DMS153 treated with DMSO at 0.1 percent for 48 hours (cell line): Measurements from ENCODE around the gene DDC.
"Not testable (repeated sequence)": the region's sequence is repeated elsewhere in the genome, so short reads cannot be mapped to it uniquely, and the experiment has no call there.

Experiments
- DNase-seq: peaks from one replicate; lab custom pipeline; 2025; ENCODE audit not compliant: unreplicated experiment; lab: John Stamatoyannopoulos, UW

Gene DDC

GRCh38 chr7:50556247-50556991 lies 8.8 kb downstream of the DDC start:
- no peak for DNase-seq

GRCh38 chr7:50555594-50556140 lies 9.5 kb downstream of the DDC start:
- no peak for DNase-seq

DNA sequence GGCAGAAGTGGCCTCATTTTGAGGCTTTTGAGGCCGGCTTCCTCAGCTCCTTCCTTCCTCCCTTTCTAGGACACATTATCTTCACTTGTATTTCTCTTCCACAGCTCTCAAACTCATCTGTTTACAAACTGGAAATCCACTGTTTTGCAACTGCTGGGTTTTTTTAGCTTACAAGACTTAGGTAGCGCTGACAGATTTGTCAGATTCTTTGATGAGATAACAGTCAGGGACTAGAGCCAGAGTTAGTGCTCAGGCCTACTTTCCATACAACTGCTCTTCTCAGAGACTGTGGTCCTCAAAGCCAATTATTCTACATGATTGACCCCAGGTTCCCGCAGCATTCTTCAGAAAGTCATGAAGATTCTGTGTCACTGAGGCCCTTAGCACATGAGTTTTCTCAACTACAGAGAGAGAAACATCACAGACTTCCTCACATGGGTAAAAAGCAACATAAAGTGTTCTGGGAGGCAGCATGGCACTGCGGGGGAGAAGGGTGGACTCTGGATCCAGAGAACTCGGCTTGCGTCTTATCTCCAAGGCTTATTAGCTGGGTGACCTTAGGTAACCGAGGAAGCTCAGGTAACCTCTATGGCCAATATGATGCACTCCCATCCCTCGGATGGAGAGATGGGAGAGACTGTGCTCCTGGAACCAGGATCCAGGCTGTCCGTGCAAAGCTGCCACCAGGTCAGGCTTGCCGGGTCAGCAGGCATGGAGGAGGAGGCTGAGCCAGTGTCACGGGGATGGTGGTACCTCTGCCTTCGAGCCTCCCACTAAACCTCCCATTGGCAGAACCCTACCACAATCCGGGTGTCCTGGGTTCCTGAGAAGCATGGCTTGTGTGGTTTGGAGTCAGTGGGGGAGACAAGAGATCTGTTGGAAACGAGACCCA lies 10.5 kb downstream of the DDC start:
- DNase-seq: no peak

GRCh38 chr7:50553973-50554372 lies 11.2 kb downstream of the DDC start:
- no peak for DNase-seq

DNA sequence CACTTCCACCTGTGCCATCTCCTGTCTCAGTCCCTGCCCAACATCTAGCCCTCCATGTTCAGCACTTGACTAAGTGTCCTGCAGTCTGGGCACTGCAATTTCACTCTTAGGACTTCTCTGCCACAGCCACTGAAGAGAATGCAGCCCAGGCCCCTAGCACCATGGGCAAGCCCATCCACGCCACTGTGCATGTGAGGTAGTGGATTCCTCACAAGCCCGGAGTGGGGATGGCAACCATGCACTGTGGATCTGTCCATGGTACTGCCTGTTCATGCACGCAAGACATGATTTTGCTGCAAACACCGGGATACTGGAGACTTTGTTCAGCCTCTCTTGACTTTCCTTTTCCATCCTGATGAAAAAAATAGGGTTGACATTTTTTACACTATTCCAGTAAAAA lies 12.3 kb downstream of the DDC start:
- DNase-seq: no peak

DNA sequence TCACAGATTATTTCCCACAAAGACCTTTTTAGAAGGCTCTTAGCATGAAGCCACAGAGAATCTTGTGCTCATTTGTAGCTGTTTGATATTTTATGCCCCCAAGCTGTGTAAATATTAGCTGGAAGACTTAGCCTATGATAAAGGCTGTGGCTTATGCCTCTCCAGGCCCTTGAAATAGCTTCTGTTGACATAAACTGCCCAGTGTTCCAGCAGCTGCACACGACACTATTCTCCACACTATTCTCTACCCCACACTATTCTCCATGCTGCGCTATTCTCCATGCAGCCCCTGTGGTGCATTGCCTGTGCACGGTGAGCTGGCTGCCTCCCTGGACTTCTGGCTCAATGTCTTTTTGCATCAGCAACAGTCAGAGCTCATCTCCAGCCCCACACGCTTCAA lies 13.1 kb downstream of the DDC start:
- peak; percentile 99 for DNase-seq

DNA sequence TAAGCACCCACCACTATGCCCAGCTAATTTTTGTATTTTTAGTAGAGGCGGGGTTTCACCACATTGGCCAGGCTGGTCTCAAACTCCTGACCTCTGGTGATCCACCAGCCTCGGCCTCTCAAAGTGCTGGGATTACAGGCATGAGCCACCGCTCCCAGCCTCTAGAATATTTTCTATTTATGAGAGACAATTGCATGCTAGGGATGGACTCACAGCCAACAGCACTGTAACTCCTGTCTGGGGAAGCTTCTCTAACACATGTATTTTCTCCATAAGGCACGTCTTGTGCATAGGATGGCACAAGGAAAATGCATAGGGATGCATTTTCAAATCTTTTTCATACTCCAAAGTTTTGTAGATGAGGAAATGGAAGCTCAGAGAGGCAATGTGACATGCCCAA lies 19.6 kb downstream of the DDC start:
- DNase-seq: not testable (repeated sequence)

- peak; percentile 56 for DNase-seq
Measured at GRCh38 chr7:50544992-50545391, 20.2 kb downstream of the DDC start.

- no peak for DNase-seq
Measured at GRCh38 chr7:50543776-50544442, 21.3 kb downstream of the DDC start.

DNA sequence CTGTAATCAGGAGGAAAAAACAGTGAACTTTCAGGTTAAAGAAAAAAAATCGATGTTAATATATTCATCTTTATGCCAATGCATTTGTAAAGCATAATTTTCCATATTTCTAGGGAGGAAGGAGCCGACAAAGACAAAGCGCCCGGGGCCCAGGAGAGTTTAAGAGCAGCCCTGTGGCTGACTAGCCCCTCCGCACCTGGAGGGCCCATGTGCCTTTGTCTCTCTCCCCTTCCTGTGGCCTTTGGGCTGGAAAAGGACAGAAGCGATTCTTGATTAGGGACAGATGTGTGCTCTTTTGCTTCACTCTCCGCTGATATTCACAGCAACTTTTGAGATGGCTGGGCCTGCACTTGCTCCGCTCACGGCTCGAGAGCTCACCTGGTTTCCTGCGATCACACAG lies 23.1 kb downstream of the DDC start:
- no peak for DNase-seq

- DNase-seq: no peak
Measured at GRCh38 chr7:50540785-50541579, 24.2 kb downstream of the DDC start.

DNA sequence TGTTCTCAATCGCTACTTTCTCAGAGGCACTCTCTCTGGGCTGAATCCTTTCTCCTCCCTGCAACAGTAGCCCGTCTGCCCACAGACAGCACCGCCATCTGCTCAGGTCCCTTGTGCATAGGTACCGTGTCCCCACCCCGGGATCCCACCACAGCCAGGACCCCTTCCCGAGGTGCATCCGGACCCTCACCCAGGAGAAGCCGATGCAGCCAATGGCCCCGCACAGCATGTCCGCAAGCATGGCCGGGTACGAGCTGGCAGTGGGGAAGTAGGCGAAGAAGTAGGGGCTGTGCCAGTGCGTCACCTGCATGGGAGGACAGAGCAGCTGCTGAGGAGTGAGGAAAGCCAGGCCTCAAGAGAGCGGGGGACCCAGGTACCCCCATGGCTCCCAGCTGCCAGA lies 25.5 kb downstream of the DDC start:
- no peak for DNase-seq

- DNase-seq: no peak
Measured at GRCh38 chr7:50538478-50538877, 26.7 kb downstream of the DDC start.

DNA sequence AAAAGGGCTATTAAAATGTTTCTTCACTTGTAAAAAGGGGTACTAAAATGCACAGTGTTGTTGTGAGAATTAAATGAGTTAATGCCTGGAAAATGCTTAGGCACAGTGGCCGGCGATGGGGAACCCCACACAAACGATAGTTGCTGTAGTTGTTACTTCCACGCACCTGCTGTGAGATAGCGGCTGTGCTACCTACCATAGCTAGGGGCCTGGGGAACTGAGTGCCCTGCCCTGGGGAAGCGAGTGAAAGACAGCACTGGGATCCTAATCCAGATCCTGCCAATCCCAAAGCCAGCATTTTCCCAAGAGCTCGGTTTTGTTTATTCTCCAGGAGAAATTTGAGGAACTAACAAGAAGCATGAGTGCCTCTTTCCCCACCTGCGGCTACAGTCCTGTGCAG lies 27.8 kb downstream of the DDC start:
- DNase-seq: no peak

GRCh38 chr7:50535291-50535711 lies 29.9 kb downstream of the DDC start:
- DNase-seq: not testable (repeated sequence)

DNA sequence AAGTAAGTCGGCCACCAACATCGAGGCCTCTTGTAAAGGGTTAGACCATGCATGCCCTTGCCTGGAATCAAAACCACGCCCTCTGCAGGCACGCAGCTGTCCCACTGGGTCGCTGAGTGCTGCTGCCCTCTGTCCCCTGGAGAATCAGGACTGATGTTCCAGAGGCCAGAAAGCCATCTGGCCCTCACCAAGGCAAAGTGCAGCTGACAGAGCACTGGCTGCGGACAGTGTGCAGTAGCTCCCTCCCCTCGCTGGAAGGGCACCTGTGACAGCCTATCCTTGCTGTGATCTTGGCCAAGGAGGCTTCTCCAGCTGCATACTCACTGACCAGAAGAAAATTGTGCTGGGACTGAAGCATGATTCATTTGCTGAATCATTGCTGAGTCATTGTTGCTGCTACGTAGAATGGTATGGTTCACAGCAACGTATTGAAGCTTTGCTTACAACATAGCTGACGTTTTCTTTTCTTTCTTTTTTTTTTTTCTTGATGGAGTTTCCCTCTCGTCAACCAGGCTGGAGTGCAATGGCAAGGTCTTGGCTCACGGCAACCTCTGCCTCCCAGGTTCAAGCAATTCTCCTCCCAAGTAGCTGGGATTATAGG lies 30.4 kb downstream of the DDC start:
- no peak for DNase-seq

- DNase-seq: peak; percentile 42
Measured at GRCh38 chr7:50533866-50534265, 31.3 kb downstream of the DDC start.

GRCh38 chr7:50531928-50532327 lies 33.3 kb downstream of the DDC start:
- DNase-seq: peak; percentile 89

DNA sequence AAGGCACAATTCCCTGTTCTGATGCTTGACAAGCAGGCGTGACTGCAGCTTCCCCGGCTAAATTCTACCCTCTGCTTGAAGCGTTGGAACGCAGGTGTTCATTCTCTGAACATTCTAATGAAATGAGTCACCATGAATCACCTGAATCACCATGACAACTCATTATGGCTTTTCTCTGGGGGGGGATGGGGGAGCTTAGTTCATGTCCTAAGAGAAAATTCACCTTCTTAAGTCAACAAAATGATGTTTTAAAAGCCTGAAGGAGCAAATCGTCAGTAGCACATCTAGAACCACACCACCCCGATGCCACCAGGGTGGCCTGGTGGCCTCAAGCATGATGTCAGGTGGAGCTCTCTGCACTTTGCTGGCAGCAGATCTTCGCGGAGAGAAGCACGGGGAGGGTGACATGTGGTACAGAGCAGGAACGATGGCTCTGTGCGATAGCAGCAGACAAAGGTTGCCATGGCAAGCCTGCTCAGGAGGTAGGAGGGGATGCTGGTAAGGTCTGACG lies 33.7 kb downstream of the DDC start:
- DNase-seq: peak; percentile 90

DNA sequence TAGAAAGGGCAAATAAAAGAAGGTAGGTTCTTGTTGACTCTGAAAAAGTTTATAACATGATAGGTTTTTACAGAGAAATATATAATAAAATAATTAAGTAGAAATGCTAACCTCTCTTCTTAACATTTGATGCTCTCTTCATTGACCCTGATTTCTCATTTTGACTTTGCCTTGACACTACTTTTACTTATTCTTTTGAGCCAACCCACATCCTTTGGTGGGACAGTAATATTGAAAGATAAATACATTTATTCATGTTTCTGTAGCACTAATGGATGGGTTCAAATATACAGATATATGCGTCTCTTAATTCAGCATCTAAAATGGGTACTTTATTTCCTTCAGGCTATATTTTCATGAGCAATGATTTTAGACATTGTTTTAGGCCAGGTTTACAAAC lies 34.4 kb downstream of the DDC start:
- DNase-seq: no peak
